CMK (cell line): ENCODE measurements around the gene FGF11.
"Not testable (repeated sequence)": the region's sequence is repeated elsewhere in the genome, so short reads cannot be mapped to it uniquely, and the experiment has no call there.

ENCODE experiments used
- DNase-seq: peaks from one replicate; pipeline ENCODE4 v3.0.0-alpha.2; 2010; ENCODE audit warnings: low read depth

The FGF11 gene

DNA sequence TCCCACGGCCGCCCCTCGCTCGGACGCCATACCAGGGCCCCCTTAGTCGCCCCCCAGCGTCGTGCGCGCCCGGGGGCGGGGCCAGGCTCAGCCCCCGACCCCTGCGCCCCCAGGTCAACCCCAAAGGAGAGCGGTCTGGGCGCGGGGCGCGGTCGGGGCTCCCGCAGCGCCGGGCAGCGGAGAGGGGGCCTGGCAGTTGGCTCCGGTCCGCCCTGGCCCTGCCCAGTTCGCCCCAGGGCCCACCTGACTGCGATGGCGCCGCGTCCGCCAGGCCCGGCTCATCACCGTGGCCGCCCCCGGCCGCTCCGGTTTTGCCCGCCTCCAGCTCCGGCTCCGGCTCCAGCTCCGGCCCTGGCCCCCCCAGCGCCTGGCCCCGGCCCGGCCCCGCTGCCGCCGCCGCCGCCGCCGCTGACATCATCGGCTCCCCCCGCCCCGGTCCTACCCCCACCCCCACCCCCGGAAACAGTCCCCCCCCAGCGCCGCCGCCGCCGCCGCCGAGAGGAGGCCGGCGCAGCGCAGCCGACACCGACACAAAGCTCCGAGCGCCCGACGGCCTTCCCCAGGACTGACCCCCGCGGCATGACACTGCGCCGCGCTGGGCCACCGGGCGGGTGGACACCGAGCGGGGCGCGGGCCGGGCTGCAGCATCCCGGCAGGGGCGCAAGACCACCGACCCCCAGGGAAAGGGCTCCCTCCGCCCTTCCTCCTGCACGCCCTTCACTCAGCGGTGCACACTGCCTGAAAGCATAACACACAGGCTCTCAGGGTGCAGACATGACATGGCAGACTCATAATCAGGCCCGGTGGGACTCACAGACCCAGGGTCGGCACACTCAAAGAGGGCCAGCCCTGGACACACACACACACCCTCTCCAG, 40.1 kb downstream of the FGF11 start, which contains the start of gene ZBTB4:
ZBTB4 (minus strand) TSS at position 419 of the 876 bp plus-strand sequence. CDS start 12,830 bp downstream, outside the sequence.
- no peak for DNase-seq

DNA sequence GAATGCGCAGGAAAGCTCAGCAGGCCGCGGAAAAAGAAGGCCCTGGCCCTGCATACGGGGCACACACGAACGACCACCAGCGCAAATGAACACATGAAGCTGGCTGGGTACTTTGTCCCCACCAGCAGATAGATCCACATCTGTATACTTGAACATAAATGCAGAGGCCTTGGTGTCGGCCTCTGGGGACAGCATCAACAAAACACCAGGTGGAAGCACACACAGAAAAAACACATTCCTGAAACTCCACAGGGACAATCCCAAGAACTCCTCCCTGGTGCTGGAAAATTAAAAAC, 40.7 kb downstream of the FGF11 start:
- no peak for DNase-seq

DNA sequence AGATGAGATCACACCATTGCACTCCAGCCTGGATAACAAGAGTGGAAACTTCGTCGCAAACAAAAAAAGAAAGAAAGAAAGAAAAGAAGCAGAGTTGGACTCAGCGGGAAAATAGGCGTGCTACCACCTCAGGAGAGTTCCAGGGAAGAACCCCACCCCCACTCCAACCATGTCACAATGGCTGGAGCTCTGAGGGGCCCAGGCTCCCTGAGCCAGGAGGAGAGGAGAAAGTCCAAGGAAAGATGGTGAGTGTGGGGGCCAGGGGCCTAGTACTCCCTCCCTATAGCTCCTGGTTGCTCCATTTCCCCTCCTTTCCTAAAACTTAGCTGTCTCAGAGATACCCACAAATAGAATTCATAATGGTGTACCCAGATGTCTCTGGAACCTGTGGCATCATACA, 42.0 kb downstream of the FGF11 start, which contains the start of gene SLC35G6:
SLC35G6 (plus strand) TSS at position 172 of the 400 bp plus-strand sequence; CDS start at position 243, 71 bp downstream.
- not testable (repeated sequence) for DNase-seq

DNA sequence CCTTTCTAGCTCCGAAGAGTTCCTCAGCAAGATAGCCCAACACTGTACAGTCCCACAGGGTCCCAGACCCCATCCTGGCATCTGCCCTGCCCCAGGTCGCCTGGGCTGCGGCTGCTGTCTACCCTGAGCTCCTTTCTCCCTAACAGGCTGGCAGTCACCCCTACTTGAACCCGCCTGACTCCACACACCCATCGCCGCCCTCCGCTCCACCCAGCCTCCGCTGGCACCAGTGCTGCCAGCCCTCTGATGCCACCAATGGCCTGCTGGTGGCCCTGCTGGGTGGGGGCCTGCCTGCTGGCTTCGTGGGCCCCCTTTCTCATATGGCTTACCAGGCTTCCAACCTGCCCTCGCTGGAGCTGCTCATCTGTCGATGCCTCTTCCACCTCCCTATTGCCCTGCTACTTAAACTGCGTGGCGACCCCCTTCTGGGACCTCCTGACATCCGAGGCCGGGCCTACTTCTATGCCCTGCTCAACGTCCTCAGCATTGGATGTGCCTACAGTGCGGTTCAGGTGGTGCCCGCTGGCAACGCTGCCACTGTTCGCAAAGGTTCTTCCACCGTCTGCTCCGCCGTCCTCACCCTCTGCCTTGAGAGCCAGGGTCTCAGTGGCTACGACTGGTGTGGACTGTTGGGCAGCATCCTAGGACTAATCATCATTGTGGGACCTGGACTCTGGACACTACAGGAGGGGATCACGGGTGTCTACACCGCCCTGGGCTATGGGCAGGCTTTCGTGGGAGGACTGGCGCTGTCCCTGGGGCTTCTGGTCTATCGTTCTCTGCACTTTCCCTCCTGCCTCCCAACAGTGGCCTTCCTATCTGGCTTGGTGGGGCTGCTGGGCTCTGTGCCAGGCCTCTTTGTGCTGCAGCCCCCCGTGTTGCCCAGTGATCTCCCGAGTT, 42.8 kb downstream of the FGF11 start:
- not testable (repeated sequence) for DNase-seq

DNA sequence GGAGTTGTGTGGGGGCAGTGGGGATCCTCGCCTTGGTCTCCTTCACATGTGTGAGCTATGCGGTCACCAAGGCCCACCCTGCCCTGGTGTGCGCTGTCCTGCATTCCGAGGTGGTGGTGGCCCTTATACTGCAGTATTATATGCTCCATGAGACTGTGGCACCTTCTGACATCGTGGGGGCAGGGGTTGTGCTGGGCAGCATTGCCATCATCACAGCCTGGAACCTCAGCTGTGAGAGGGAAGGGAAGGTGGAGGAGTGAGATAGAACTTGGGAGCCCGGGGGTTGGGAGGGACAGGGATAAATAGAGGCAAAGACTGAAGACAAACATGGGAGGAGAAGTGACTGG, 43.4 kb downstream of the FGF11 start:
- not testable (repeated sequence) for DNase-seq

DNA sequence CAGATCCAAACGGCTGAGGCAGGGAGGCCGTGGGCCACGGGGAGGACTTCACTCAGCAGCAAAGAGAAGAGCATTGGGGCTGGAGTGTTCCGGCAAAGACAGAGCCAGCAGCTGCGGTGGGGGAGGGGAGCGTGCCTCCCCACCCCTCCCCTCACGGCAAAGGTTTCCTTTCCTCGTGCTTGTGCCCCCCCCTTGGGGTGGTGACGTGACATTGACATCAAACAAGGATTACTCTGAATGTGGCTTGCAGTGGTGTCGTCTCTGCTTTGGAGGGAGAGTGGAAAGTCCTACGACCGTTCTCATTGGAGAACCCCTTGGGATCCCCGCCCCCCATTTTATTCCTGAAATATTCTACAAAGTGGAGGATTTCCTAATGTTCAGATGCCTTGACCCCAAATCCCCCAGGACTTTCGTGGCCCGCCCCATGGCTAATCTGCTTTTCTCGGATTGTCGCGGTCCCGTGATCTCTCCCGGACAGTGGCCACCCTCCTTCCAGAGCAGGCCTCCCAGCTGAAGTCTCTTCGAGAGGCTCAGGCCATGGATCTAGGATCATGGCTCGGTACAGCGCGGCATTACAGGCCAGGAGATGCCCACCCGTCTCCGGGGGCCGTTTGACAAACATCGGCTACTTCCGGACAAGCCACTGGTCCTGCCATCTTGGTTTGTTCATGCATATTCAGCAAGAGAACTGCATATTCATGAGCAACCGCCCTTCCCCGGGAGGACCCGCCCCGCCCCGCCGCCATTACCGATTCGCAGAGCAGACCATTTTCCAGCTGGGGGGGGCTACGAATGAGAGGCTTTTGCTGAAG, 44.1 kb downstream of the FGF11 start:
- peak; percentile 73 for DNase-seq

DNA sequence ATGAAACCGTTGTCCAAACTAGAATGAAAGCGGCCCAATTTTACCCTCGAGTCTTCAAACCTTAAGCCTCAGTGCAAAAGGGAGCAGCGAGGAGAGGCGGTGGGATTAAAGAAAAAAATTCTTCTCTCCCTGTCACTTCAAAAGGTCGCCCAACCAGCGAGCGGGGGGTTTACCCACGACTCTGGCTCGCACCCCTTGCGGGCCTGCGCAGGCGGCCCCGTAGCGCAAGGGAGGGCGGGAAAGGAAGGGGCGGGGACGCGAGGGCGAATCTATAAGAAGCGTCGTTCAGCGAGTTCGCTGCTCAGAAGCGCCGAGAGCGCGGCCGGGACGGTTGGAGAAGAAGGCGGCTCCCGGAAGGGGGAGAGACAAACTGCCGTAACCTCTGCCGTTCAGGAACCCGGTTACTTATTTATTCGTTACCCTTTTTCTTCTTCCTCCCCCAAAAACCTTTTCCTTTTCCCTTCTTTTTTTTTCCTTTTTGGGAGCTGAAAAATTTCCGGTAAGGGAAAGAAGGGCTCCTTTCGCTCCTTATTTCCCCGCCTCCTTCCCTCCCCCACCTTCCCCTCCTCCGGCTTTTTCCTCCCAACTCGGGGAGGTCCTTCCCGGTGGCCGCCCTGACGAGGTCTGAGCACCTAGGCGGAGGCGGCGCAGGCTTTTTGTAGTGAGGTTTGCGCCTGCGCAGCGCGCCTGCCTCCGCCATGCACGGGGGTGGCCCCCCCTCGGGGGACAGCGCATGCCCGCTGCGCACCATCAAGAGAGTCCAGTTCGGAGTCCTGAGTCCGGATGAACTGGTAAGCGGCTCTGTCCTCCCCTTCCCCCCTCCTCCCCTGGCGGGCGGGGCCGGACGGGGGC, 45.0 kb downstream of the FGF11 start, which contains the start of gene POLR2A:
POLR2A (plus strand) TSS at position 300 of the 852 bp plus-strand sequence.
- peak; percentile 81 for DNase-seq

DNA sequence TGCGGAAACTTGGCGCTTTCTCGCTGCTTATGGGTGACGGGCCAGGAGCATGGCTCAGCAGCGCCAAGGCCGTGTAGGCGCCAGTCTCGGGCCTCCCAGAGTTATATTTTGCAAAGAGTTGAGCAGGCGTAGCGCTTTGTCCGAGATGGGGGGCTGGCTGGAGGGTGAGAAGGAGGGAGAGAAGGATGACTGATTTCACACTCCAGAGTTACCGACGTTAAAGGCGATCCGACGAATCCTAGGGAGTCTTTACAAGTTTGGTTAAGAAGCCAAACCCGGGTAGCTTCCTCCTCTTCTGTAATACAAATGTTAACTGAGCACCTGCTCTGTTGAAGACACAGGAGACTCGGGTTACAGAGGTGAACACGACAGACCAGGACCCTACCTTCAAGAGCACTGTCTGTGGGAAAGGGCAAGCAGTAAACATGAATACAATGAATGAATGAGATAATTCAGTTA, 45.6 kb downstream of the FGF11 start:
- no peak for DNase-seq

DNA sequence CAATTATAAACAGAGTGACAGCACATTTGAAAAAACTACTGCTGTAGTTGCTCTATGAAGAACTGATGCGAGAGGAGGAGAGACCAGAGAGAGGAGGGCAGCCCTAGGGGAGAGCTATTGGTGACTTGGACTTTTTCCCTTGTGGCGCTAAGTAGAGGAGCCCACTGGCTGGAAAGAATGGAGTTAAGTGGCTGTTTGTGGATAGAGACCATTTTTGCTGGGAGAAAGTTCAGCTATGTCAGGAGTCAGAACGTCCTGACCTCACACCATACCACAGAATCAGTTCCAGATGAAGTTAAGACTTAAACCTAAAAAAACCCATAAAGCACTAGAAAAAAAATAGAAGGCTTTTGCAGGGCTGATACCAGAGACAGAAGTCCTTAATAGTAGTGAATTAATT, 46.9 kb downstream of the FGF11 start:
- no peak for DNase-seq

DNA sequence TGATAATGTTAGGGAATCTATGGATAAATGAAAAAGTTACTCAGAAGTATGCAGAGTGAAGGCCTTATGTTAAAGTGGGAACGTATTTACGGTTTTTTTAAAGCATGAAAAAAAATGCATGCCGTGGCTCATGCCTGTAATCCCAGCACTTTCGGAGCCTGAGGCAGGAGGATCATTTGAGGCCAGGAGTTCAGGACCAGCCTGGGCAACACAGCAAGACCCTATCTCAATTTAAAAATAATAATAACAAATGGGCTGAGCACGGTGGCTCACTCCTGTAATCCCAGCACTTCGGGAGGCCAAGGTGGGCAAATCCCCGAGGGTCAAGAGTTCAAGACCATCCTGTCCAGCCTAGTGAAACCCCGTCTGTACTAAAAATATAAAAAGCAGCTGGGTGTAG, 50.8 kb downstream of the FGF11 start:
- DNase-seq = no peak

DNA sequence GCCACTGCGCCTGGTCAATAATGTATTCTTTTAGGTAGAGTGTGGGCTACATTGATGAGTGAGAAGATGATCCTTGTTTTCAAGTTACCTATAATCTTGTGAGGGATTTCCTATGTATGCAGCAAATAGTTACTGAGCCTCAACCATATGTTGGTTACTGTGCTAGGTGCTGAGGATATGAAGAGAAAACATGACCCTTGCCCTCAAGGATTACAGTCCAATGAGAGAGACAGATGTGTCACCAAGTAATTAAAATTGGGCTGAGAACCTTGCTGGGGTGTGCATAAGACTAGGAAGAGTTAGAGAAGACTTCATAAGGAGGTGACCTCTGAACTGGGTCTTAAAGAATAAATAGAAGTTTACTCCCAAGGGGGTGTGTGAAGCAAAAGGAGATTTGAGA, 52.3 kb downstream of the FGF11 start:
- DNase-seq = no peak

DNA sequence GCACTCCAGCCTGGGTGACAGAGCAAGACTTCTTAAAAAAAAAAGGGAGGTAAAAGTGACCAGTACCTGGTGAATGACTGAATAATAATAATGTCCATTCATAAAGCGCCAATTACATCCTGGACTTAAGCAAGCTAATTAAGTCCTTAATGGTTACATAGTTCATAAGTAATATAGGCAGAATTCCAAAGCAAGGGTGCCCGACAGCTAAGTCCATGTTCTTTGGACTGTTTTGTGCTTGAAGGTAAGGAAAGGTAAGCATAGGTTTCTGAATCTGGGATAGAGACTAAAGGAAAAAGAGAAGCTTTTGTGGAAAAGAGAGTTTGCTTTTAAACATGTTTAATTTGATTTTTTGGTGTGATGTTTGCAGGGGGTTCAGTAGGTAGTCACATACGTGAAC, 54.6 kb downstream of the FGF11 start:
- no peak for DNase-seq
